Endothelial cell of umbilical vein (primary cell): Measurements from ENCODE around the gene MOK. TPM values are rescaled to one million over a fixed set of nuclear protein-coding genes. Genes with fewer than 3 reads are reported as not detected.
A peak's percentile ranks its signal among the peaks of the same experiment; 100 is the strongest.

Source experiments
- BruUV-seq: library from RNA; stranded (reverse); fragments of 400-500 nt; replicated peaks from 2 replicates; lab custom pipeline; 2021; lab: Mats Ljungman, UMichigan
- CTCF ChIA-PET: fragments of 300-600, 350-600 bp; sonication (Branson Sonifier 250); formaldehyde crosslinking; loops from one replicate; lab custom pipeline; 2021; ENCODE audit warnings: antibody characterized with exemption, inconsistent platforms; lab: Charles Lee
- POLR2A ChIA-PET: fragments of 300-600, 350-600 bp; sonication (Branson Sonifier 250); formaldehyde crosslinking; loops from one replicate; lab custom pipeline; 2021; ENCODE audit warnings: antibody characterized with exemption, inconsistent platforms; lab: Charles Lee
- DNase-seq: peaks from one replicate; pipeline ENCODE4 v3.0.0-alpha.2; 2011; ENCODE audit warnings: low read depth, low spot score
- FAIRE-seq: peaks from 2 replicates; lab custom pipeline; 2011; peaks lifted over from hg19 to GRCh38; lab: Jason Lieb, UNC
- H2AFZ ChIP-seq: 2 replicates; pipeline ENCODE4 v1.6.0; 2012; ENCODE audit warnings: low read depth, low read length, control low read depth, inconsistent platforms
- H3K27ac ChIP-seq: 2 replicates; pipeline ENCODE4 v1.5.1; 2011; ENCODE audit warnings: low read depth, mild to moderate bottlenecking, control low read depth, low read length, moderate library complexity; ENCODE audit not compliant: insufficient read depth
- H3K27me3 ChIP-seq, 2 experiments: 2 replicates each; pipeline versions ENCODE4 v1.6.0 to v1.6.1; 2011; ENCODE audit warnings: low read length in 2 of 2, mixed read lengths in 1 of 2; ENCODE audit not compliant: control insufficient read depth in 2 of 2, insufficient read depth in 2 of 2
- H3K36me3 ChIP-seq, 2 experiments: 2 replicates in 1 of 2; 3 replicates in 1 of 2; pipeline ENCODE4 v1.5.1; 2011; ENCODE audit warnings: low read length in 2 of 2, mild to moderate bottlenecking in 1 of 2, moderate library complexity in 1 of 2; ENCODE audit not compliant: control insufficient read depth in 2 of 2, insufficient read depth in 2 of 2; ENCODE audit errors: extremely low read depth in 1 of 2
- H3K4me1 ChIP-seq: 3 replicates; pipeline ENCODE4 v1.5.1; 2011; ENCODE audit warnings: mild to moderate bottlenecking, low read length; ENCODE audit not compliant: control insufficient read depth, insufficient read depth; ENCODE audit errors: extremely low read depth
- H3K4me2 ChIP-seq: 2 replicates; pipeline ENCODE4 v1.6.1; 2011; ENCODE audit warnings: low read length, control low read depth, mixed read lengths; ENCODE audit not compliant: insufficient read depth
- H3K4me3 ChIP-seq, 3 experiments: fragments of 200-600 bp in 1 of 3; sonication (generic), shearing (Covaris generic) in 1 of 3; replicated peaks in 1 of 3; 2 replicates each; pipeline ENCODE4 v1.5.1; 2011 to 2016; ENCODE audit warnings: control low read depth in 3 of 3, low read length in 3 of 3, mild to moderate bottlenecking in 2 of 3, inconsistent platforms in 1 of 3, low read depth in 1 of 3, moderate library complexity in 1 of 3; ENCODE audit not compliant: insufficient read depth in 1 of 3
- H3K79me2 ChIP-seq: 2 replicates; pipeline ENCODE4 v1.6.0; 2012; ENCODE audit warnings: low read length, inconsistent platforms; ENCODE audit not compliant: control insufficient read depth, insufficient read depth
- H3K9ac ChIP-seq: replicated peaks from 2 replicates; pipeline ENCODE3; 2011; ENCODE audit warnings: low read length, control low read depth; ENCODE audit not compliant: insufficient read depth; ENCODE audit errors: extremely low read depth
- H3K9me1 ChIP-seq: replicated peaks from 3 replicates; pipeline ENCODE4 v1.6.0; 2011; ENCODE audit warnings: mild to moderate bottlenecking, low read length; ENCODE audit not compliant: control insufficient read depth, insufficient read depth; ENCODE audit errors: extremely low read depth
- H3K9me3 ChIP-seq: replicated peaks from 2 replicates; pipeline ENCODE4 v1.5.1; 2012; ENCODE audit warnings: low read length, inconsistent platforms; ENCODE audit not compliant: control insufficient read depth, insufficient read depth
- H4K20me1 ChIP-seq: replicated peaks from 2 replicates; pipeline ENCODE3; 2011; ENCODE audit warnings: mild to moderate bottlenecking, low read length; ENCODE audit not compliant: control insufficient read depth, insufficient read depth; ENCODE audit errors: extremely low read depth
- CTCF ChIP-seq, 2 donors: IDR thresholded peaks; 1 replicate in 1 of 2; 2 replicates in 1 of 2; pipeline ENCODE4 v1.5.1; 2011; ENCODE audit warnings: low read length in 2 of 2, mild to moderate bottlenecking in 2 of 2, moderate library complexity in 2 of 2, control low read depth in 1 of 2, inconsistent platforms in 1 of 2, low read depth in 1 of 2; ENCODE audit not compliant: insufficient read depth in 1 of 2; ENCODE audit errors: extremely low read depth in 1 of 2
- MYC ChIP-seq: IDR thresholded peaks from one replicate; pipeline ENCODE4 v1.6.1; 2011; ENCODE audit warnings: mild to moderate bottlenecking, low read depth, low read length
- dilution Hi-C: fragments of 300-500 bp; cut with MboI; formaldehyde crosslinking; loops from one replicate; pipeline ENCODE4 v1.15.0; 2019; ENCODE audit warnings: low sequenced_read_pairs; ENCODE audit not compliant: extremely low pct_ligation_motif_present
- intact Hi-C: fragments of 100-400 bp; cut with micrococcal nuclease; formaldehyde crosslinking; loops from one replicate; pipeline ENCODE4 v1.10.0; 2022
- polyA plus RNA-seq, 4 experiments: library from polyadenylated mRNA; depleted of rRNA in 3 of 4; stranded (reverse) in 3 of 4; unstranded in 1 of 4; fragments of >200 nt; gene quantifications; 2 replicates each; pipeline versions ENCODE4 v1.2.1 to v1.2.3, GENCODE V29; 2011 to 2012; ENCODE audit warnings: missing spikeins in 1 of 4
- total RNA-seq: library from RNA; stranded (reverse); gene quantifications from 2 replicates; pipeline ENCODE4 v1.2.3, GENCODE V29; 2021

Gene MOK
- total and polyA plus RNA-seq, 2 donors (not counting 3 experiments of a cell fraction or from before 2014, with no cell fraction given): 6.1 to 8.6 TPM

DNA sequence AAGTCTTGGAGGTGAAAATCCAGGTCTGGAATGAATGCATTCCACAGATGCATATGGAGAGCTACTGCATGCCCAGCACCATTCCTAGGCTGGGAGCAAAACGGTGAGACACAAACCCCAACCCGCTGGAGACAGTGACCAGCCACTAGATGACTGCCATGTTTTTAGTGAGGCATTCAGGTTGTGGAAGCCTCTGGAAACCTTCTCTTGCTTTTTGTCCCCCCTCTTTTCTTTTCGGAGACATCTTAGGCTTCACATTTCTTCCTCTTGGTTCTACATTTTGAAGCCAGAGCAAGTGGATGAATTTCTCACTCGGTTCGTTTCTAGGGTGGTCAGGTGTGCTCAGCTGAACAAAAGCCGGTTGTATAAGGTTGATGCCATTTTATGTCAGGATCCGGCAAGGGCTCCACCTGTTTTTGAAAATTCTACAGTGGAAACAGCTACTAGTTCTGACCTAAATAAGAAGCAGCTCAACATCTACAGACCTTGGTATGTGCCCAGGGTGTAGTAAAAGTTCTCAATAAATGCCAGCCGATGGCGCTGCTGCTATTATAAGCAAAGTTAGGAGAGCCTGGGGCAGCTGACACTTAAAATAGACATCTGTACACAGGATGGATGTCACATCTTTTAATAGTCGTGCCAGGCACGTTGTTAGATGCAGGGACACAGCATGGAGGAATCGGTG is 12.7 kb upstream of the MOK start:
- H3K4me1 ChIP-seq: peaks cover 25% of the 10 kb centered on the region
- POLR2A ChIA-PET: no interaction called here
- no peaks in the 10 kb centered on the region for H3K9me1 ChIP-seq
- H4K20me1 ChIP-seq: no peaks in the 10 kb centered on the region
- peak overlapping the region; percentile 29 for H3K4me2 ChIP-seq
- no peaks in the 10 kb centered on the region for H3K27me3 ChIP-seq
- intact Hi-C loops: loop anchor here (2.0 to 10.0 kb wide), 2 partner anchors 357 to 553 kb away; partner anchors contain the start of gene PPP2R5C
- no TSS peak for BruUV-seq
- no peaks in the 10 kb centered on the region for H3K36me3 ChIP-seq
- no peaks in the 10 kb centered on the region for H3K9me3 ChIP-seq
- H3K79me2 ChIP-seq: peaks cover 5% of the 10 kb centered on the region
- peak overlapping the region; percentile 4 for H3K9ac ChIP-seq
- H3K27ac ChIP-seq: no peak overlapping the region
- FAIRE-seq (peak; percentile 15), DNase-seq (peak; percentile 39)
- CTCF ChIA-PET: interaction anchor here (0.6 to 2.3 kb wide), 18 partner anchors 13 to 265 kb away, joined by 3 to 10 read pairs (median 4); partner anchors contain the start of genes ANKRD9 and MOK
- H2AFZ ChIP-seq: peak overlapping the region; percentile 91
- dilution Hi-C loops: no loop called here
- TF ChIP-seq MYC (no peak), CTCF (IDR thresholded peaks at IDR 0.05; ENCODE audit: extremely low read depth in 1 of 2, insufficient read depth in 1 of 2, low read depth in 1 of 2, low read length in 2 of 2) (peak in 1 of 2 donors; percentile 4)
- peak overlapping the region; percentile 9 to 54 (median 24) for H3K4me3 ChIP-seq
